GM18861 (cell line): ENCODE results near the gene ITPRIPL2.
A peak's percentile ranks its signal among the peaks of the same experiment; 100 is the strongest.

ENCODE experiments used
- ATAC-seq: cut with Tn5 transposase; IDR thresholded peaks from one replicate; pipeline ENCODE4 v1.9.1; 2021; ENCODE audit not compliant: unreplicated experiment

ITPRIPL2 gene

DNA sequence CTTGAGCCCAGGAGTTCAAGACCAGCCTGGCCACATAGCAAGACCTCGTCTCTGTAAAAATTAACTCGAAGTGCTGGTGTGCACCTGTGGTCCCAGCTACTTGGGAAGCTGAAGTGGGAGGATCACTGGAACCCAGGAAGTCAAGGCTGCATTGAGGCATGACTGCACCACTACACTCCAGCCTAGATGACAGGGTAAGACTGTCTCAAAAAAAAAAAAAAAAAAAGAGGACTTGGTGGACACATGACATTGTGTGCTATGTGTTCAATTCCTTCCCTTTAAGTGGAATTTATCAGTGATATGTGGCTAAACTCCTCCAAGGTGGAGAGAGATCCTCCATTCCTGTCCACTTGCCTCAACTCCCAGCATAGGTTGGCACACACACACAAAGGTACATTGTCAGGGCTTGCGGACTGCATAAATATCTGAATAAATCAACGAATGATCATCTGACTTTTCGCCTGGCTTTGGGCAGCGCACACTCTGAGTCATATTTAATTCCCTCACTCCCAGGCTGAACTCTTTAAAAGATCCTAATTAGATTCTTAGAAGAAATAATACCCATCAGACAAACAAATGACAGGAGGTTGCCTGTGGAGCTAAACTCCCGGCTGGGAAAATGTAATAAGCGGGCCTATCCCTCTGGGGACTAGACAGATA, 29.3 kb downstream of the ITPRIPL2 start:
- no peak for ATAC-seq

DNA sequence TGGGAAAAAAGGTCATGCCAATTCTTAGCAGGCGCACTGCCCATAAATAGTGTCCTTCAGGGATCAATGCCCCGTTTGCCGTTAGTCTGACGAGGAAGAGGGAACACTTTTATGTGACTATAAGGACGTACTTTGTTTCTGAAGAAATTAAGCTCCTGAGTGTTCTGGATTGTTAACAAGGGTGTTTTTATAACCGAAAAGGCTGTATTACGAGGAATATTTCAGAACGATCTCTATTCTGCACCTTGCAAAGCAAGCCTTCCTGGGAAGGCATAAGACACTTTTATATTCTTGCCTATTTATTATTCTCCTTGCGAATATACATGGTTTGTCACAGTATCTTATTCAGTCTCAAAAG, 29.8 kb downstream of the ITPRIPL2 start:
- ATAC-seq, result no peak

DNA sequence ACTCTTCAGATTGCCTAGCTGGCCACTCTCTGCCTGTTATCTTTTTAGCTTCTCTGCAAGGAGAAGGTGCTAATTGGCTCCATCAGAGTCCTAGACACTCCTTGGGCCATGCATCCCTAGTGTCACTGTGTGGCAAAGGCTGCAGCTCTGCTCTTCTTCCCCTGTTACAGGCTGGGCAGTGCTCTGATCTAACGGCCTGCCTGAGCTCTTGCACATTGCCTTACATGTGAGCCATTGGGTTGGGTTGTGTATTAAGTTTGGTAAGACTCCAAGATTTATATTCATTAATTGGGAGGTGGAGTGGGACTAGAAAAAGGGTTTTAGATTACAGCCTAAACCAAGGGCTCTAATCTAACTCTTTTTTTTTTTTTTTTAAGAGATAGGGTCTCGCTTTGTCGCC, 31.2 kb downstream of the ITPRIPL2 start:
- no peak for ATAC-seq

DNA sequence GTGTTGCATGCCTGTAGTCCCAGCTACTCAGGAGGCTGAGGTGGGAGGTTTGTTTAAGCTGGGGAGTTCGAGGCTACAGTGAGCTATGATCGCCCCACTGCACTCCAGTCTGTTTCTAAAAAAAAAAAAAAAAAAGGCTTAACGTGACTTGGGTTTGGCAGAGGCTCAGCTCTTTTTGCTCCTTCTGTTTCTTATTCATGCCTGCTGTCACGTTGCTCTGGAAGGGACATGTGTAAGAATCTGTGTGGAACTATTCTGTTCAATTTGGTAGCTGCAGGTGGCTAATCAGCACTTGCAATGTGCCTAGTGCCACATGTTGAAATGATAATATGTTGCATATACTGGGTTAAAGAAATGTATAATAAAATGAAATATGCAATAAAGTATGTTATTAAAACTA, 33.4 kb downstream of the ITPRIPL2 start:
- no peak for ATAC-seq

DNA sequence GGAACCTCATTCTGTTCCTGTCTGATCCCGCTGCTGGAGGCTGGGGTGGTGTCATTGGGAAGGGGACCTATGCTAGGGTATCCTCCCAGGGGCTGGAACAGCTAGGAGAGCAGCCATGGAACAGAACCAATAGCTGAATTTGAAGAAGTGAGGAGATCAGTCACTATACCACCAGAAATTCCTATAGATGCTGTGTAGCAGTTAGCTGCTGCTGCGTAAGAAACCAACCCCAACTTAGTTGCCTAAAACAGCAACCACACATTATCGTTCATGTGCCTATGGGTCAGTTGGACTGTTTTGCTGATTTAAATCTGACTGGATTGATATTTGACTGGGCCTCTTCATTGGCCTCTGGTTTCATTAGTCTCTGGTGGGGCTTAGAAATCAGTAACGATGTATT, 33.9 kb downstream of the ITPRIPL2 start:
- ATAC-seq, result no peak

DNA sequence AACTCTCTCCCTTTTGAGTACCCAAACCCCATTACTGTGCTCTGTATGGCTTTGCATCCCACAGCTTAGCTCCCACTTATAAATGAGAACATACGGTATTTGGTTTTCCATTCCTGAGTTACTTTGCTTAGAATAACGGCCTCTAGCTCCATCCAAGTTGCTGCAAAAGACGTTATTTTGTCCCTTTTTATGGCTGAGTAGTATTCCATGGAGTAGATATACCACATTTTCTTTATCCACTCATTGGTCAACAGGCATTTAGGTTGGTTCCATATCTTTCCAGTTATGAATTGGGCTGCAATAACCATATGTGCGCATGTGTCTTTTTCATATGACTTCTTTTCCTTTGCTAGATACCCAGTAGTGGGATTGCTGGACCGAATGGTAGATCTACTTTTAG, 34.4 kb downstream of the ITPRIPL2 start:
- ATAC-seq, result no peak

DNA sequence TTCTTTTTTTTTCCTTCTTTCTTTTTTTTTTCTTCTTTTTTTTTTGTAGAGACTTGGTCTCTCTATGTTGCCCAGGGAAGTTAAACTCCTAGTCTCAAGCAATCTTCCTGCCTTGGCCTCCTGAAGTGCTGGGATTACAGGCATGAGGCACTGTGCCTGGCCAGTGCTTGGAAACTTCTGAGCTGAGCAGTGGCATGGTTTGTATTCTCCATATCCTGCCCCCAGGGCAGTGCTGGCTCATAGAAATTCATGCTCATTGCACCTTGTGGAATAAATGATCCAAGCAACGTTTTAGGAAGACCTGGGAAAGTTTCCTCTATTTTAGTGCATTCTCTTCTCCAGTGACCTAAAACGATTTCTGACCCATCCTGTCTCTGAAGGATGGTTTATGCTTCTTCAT, 37.5 kb downstream of the ITPRIPL2 start:
- no peak for ATAC-seq

DNA sequence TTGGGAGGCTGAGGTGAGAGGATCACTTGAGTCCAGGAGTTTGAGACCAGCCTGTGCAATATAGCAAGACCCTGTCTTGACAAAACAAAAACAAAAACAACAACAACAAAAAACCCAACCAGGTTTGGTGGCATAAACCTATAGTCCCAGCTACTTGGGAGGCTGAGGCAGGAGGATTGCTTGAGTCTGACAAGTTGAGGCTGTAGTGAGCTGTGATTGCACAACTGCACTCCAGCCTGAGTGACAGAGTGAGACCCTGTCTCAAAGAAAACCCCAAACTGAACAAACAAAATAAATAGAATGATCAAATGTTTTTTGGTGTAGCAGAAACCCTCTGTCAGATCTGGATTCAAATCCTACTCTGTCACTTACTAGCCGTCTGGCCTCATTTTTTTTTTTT, 38.3 kb downstream of the ITPRIPL2 start:
- ATAC-seq, result no peak

DNA sequence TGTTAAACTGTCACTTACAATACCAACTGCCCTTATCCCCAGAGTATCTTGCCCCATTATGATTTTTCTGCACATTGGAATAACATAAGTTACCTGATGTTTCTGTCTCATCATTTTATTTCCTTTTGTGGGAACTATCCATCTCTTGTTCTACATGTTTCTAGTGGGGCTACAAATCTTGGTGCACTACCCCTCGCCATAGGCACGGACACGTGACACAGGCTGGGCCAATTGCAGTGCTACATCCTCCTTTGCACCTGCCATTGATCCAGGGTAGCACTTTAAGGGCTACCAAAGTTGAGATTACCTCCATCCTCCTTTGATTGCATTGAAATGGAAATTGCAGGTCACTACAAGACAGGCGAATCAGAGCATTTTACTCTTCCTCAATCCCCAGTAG, 40.1 kb downstream of the ITPRIPL2 start:
- ATAC-seq, result no peak

DNA sequence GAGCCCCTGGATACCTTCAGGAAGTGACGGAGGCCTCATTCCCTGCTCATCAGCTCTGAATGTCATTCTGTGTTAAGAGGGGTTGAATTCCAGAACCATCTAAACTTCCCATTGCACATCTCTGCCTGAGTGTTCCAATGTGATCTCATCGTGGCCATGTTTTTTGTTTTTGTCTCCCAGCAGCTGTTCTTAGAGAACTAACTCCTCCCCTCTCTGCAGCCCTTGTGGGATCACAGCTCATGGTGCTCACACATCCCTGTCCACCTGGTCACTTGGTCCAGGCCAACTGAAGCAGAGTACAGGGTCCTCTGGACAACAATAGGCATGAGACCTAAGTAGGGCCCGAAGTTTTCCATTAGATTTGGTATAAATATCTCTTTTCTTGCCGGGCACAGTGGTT, 48.3 kb downstream of the ITPRIPL2 start:
- no peak for ATAC-seq

DNA sequence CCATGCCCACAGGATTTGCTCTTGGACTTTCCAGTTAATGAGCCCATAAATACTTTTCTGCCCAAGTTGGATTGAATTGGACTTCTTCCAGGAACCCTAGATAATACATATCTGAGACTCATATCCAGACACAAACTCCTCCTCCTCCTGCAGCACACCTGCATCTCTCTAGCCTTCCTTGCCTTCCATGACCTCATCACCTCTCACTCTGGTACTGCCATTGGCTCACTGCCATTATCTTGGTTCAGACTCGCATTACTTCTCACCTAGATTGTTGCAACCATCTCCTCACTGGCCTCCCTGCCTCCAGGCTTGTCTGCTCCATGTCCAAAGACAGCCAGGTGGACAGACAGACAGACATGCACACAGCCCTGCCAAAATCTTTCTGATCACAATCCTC, 49.5 kb downstream of the ITPRIPL2 start:
- no peak for ATAC-seq

DNA sequence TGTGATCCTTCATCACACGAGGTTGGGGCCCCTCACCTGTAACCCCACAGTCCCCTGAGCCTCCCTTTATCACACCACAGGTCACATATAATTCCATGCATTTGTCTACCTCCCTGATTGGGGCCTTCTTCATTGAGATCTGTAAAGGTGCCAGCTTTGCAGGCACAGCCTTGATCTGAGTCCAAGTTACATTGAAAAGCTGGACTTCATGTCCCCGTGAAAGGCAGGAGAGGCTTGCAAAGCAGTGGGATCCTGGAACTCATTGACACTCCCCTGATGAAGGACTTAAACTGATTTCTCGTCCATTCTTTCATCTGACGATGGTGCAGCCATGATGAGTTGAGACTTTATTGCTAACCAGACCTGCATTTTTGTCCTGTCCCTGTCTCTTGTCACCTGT, 50.5 kb downstream of the ITPRIPL2 start:
- ATAC-seq, result no peak

DNA sequence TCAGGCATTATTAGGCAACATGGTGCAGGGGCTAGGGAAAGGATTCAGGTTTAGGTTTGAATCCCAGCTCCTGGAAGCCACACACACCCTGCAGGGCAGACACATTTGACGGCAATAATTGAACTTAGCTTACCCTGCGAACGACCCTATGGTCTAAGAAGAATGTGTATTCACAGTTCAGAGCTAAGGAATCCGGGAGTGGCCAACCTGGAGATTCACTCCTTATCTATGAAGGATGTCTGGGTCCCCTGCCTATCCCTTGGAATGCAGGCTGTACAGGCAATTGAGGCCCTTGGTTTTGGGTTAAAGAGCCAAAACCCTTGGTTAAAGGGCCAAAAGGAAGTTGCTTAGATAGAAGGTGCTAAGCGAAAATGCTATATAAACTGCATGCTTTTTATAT, 51.3 kb downstream of the ITPRIPL2 start:
- no peak for ATAC-seq

DNA sequence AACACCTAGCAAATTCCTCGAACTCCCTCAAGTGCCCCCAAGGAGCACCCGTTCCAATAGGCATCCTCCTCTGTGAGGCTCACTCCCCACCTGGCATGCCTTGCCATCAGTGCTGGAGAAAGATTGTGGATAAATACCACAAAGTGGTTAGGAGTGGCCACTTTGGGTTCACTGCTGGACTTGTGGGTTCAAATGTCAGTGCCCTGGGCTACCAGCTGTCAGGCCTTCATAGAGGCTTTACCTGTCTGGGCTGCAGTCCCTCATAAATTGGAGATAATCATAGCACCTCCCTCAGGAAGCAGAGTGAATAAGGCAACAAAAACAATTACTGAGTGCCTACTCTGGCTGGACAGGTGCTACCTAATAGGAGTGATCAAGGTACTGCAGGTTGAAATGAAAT, 52.7 kb downstream of the ITPRIPL2 start:
- ATAC-seq, result no peak

DNA sequence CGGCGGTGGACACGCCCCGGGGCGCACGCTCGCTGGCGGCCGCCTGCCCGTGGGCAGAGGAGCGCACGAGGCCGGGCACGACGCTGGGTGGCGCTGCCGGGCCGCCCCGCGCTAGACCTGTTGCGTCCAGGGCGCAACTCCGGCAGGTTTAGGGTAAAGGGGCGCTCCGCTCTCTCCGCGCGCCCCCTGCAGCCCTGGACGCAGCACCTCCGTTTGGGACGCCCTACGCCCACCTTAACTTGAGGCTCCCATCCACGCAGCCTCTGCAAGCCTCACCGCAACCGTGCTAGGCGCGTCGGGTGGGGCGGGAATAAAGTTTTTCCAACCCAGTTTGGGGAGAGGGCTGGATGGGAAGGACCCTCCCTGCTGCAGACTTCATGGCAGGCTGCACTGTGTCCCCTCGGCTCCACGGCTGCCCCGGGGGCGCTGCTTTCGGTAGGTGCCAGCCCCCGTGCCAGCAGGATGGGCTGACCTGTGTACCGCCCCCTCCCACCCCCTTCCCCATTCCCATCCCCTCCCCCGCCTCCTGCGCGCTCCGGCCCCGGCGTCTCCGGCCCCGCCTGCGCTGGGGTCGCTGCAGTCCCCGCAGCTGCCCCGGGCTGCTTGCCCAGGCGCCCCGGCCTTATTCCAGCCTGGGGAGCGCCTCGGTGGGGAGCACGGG, 54.1 kb downstream of the ITPRIPL2 start, which contains the start of gene SYT17:
Gene SYT17 (plus strand): TSS at position 531 of the 661 bp plus-strand sequence. CDS start 407 bp downstream, outside the sequence.
- peak; percentile 48 for ATAC-seq

DNA sequence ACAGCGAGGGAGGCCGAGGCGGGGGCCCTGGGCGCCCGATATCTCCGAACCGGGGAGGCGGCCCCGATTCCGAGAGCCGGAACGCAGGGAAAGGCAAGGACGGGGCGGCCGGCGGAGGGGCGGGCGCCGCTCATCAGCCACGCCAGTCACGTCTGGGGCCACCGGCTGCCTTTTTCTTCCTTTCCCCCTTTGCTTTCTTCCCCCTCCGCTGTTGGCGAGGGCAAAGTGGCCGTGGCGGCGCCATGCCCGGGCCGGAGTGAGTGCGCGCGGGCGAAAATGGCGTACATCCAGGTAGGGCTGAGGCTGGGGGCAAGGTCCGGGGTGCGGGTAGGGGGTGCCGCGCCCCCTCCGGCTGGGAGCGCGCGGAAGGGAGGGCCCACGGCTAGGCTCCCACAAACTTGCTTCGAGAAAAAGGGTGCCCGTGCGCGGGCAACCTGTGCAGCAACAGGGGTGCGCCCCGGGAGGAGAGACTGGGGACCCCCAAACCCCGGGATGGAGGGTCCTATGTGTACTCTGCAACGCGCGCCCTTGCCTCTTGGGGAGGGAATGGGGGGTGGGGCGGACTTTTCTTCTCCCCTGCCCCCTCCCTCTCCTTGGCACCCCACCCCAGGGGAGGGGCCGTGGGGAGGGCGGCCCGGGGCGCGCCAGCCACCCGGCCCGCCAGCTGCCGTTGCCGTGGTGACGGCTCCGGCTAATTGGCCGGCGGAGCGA, 54.8 kb downstream of the ITPRIPL2 start:
- no peak for ATAC-seq

DNA sequence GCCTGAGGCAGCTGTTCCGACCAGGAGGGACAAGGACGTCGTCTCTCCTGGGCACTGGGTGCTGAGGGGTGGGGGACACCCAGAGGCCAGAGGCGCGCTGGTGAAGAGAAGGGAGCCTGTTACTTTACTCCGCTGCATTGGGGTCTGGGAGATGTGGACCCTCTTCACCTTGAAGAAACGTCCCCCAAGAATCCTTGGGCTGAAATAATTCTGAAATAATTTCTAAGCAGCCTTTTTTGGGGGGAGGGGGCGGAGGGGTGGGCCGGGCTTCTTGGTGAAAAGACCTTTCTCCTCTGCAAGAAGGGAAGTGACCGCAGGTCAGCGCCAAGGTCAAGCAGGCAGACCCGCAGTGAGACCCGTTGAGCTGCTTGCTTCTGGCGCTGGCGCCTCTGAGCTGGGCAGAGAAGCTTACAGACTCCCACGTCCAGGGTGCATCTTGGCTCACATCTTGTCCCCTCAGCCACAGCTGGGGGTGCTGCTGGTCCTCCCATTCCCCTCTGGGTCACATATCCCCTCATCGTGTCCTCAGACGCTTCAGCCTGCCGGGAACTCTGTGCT, 55.4 kb downstream of the ITPRIPL2 start:
- no peak for ATAC-seq

DNA sequence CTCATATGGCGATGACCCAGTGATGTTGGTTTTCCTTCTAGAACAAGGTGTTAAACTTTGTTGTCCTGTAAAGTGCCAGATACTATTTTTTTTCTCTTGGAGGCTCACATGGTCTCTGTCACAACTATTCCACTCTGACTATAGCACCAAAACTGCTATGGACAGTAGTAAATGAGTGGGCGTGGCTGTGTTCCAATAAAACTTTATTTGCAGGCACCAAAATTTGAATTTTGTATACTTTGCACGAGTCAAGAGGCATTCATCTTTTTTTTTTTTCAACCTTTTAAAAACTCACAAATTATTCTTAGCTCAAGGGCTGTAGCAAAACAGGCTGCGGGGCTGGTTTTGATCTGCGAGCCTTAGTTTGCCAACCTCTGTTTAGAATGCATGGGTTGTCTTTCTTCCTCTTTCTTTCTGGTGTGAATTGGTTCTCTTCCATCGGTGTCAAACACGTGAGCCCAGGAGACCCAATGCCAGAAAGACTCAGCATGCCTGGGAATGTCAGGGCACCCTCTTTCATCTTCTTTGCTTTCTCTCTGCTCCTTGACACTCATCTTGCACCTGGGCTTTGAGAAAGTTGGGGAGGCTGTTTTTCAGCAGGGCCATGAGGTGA, 56.4 kb downstream of the ITPRIPL2 start:
- ATAC-seq, result no peak
